Lower leg skin (tissue), 3 donors: ENCODE results near the gene FUT9.

Source experiments
- POLR2A ChIP-seq, 2 donors: fragments of 450-650 bp; IDR thresholded peaks; one replicate each; pipeline ENCODE4 v1.6.1; 2016 to 2017; ENCODE audit warnings: antibody characterized with exemption in 2 of 2, mild to moderate bottlenecking in 1 of 2, moderate library complexity in 1 of 2
- TF ChIP-seq, protein P1 (sequence below), 3 donors: fragments of 450-650 bp; IDR thresholded peaks; one replicate each; pipeline ENCODE4 v1.5.1; 2016; ENCODE audit warnings: antibody characterized with exemption in 3 of 3, mild to moderate bottlenecking in 3 of 3, moderate library complexity in 2 of 3

- TF ChIP-seq, protein P1, sequence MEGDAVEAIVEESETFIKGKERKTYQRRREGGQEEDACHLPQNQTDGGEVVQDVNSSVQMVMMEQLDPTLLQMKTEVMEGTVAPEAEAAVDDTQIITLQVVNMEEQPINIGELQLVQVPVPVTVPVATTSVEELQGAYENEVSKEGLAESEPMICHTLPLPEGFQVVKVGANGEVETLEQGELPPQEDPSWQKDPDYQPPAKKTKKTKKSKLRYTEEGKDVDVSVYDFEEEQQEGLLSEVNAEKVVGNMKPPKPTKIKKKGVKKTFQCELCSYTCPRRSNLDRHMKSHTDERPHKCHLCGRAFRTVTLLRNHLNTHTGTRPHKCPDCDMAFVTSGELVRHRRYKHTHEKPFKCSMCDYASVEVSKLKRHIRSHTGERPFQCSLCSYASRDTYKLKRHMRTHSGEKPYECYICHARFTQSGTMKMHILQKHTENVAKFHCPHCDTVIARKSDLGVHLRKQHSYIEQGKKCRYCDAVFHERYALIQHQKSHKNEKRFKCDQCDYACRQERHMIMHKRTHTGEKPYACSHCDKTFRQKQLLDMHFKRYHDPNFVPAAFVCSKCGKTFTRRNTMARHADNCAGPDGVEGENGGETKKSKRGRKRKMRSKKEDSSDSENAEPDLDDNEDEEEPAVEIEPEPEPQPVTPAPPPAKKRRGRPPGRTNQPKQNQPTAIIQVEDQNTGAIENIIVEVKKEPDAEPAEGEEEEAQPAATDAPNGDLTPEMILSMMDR (IDR thresholded peaks at IDR 0.05), result no peak
- no peak for TF ChIP-seq POLR2A (IDR thresholded peaks at IDR 0.05)
Measured at GRCh38 chr6:96246563-96246962, 230.8 kb downstream of the FUT9 start.
